GM21737 (cell line): Measurements from ENCODE around the gene MAB21L3.
"Not testable (repeated sequence)": the region's sequence is repeated elsewhere in the genome, so short reads cannot be mapped to it uniquely, and the experiment has no call there.

Experiments used
- ATAC-seq: cut with Tn5 transposase; IDR thresholded peaks from one replicate; pipeline ENCODE4 v1.9.1; 2021; ENCODE audit warnings: mild to moderate bottlenecking, moderate library complexity; ENCODE audit not compliant: unreplicated experiment

Gene MAB21L3

GRCh38 chr1:116133696-116134475 is 22.7 kb downstream of the MAB21L3 start:
- no peak for ATAC-seq

- no peak for ATAC-seq
These were observed 23.2 kb downstream of the MAB21L3 start for GRCh38 chr1:116134476-116134773.

GRCh38 chr1:116138277-116138792 is 27.1 kb downstream of the MAB21L3 start:
- no peak for ATAC-seq

GRCh38 chr1:116139592-116140134 is 28.5 kb downstream of the MAB21L3 start:
- no peak for ATAC-seq

- ATAC-seq: no peak
These were observed 33.0 kb downstream of the MAB21L3 start for GRCh38 chr1:116144151-116144550.

- ATAC-seq: not testable (repeated sequence)
These were observed 35.4 kb downstream of the MAB21L3 start for GRCh38 chr1:116146447-116147113.

- no peak for ATAC-seq
These were observed 35.9 kb downstream of the MAB21L3 start for GRCh38 chr1:116147114-116147510.

- no peak for ATAC-seq
These were observed 36.8 kb downstream of the MAB21L3 start for GRCh38 chr1:116147972-116148371.

GRCh38 chr1:116148967-116149366 is 37.8 kb downstream of the MAB21L3 start:
- ATAC-seq: no peak

- ATAC-seq: no peak
These were observed 39.2 kb downstream of the MAB21L3 start for GRCh38 chr1:116150368-116150767.

- peak; percentile 96 for ATAC-seq
These were observed 40.8 kb downstream of the MAB21L3 start for GRCh38 chr1:116151739-116152576.

GRCh38 chr1:116152577-116152943 is 41.4 kb downstream of the MAB21L3 start:
- ATAC-seq: no peak

GRCh38 chr1:116152950-116153691 is 41.9 kb downstream of the MAB21L3 start:
- ATAC-seq: no peak

GRCh38 chr1:116153692-116154031 is 42.5 kb downstream of the MAB21L3 start:
- ATAC-seq: no peak

- ATAC-seq: no peak
These were observed 43.3 kb downstream of the MAB21L3 start for GRCh38 chr1:116154536-116154935.

GRCh38 chr1:116157096-116157495 is 45.9 kb downstream of the MAB21L3 start:
- no peak for ATAC-seq

- no peak for ATAC-seq
These were observed 48.0 kb downstream of the MAB21L3 start for GRCh38 chr1:116159177-116159576.

- no peak for ATAC-seq
These were observed 48.4 kb downstream of the MAB21L3 start for GRCh38 chr1:116159611-116160010.

GRCh38 chr1:116161390-116161789 is 50.2 kb downstream of the MAB21L3 start:
- ATAC-seq: no peak

GRCh38 chr1:116161877-116162390 is 50.7 kb downstream of the MAB21L3 start:
- ATAC-seq: no peak
